Activated CD8-positive, alpha-beta memory T cell treated with anti-CD3 and anti-CD28 coated beads for 36 hours (primary cell): ENCODE data around the gene GZMM. TPM values are rescaled to one million over a fixed set of nuclear protein-coding genes. Genes with fewer than 3 reads are reported as not detected.

Experiments
- CTCF ChIA-PET: fragments of 350-600 bp; sonication (Branson Sonifier 250); formaldehyde crosslinking; loops from one replicate; lab custom pipeline; 2021; ENCODE audit warnings: antibody characterized with exemption; lab: Charles Lee
- POLR2A ChIA-PET: fragments of 350-600 bp; sonication (Branson Sonifier 250); formaldehyde crosslinking; loops from one replicate; lab custom pipeline; 2021; ENCODE audit warnings: antibody characterized with exemption; lab: Charles Lee
- total RNA-seq, 2 experiments: library from RNA; stranded (reverse); gene quantifications; one replicate each; pipeline ENCODE4 v1.2.3, GENCODE V29; 2021

The GZMM gene
- total RNA-seq, 2 experiments from 2014 or later: 45.0 to 46.8 TPM

DNA sequence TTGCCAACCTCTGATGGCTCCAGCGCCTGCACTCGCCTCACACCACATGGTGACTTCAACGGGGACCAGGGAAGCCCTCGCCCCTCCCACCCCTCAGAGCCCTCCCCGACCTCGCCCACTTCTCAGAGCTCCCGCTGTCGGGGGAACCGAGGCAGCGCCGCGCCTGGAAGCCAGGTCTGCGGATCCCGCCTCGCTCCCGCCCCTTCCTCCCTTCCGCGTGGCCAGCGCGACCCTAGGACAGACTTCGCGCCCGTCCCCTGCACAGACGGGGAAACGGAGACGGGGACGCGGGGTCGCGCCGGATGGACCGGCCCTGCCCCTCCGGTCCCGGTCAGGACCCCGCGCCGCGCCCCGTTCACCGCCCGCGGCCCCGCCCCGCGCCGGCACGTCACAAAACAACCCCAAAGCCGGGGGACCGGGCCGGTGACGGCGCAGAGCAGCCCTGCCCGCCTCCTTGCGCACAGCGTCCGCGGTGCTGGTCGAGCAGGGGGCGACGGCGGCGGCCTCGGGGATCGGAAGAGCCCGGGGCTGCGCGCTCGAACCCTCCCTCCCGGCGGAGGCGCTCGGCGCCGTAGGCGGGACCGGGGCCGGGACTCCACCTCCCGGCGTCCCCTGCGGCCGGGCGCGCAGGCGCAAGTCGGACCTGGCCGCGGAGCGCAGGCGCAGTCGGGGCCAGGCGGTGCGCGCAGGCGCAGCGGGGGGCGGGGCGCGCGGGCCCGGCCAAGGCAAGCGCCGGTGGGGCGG lies 12.7 kb upstream of the GZMM start:
- ChIA-PET CTCF (interaction anchor here (0.8 to 4.5 kb wide), 8 partner anchors 10 to 56 kb away, joined by 3 to 25 read pairs (median 6); partner anchors contain the start of gene TPGS1), POLR2A (interaction anchor here (0.6 to 2.6 kb wide), 10 partner anchors 11 to 80 kb away, joined by 3 to 17 read pairs (median 4); partner anchors contain the start of genes BSG and GZMM)

DNA sequence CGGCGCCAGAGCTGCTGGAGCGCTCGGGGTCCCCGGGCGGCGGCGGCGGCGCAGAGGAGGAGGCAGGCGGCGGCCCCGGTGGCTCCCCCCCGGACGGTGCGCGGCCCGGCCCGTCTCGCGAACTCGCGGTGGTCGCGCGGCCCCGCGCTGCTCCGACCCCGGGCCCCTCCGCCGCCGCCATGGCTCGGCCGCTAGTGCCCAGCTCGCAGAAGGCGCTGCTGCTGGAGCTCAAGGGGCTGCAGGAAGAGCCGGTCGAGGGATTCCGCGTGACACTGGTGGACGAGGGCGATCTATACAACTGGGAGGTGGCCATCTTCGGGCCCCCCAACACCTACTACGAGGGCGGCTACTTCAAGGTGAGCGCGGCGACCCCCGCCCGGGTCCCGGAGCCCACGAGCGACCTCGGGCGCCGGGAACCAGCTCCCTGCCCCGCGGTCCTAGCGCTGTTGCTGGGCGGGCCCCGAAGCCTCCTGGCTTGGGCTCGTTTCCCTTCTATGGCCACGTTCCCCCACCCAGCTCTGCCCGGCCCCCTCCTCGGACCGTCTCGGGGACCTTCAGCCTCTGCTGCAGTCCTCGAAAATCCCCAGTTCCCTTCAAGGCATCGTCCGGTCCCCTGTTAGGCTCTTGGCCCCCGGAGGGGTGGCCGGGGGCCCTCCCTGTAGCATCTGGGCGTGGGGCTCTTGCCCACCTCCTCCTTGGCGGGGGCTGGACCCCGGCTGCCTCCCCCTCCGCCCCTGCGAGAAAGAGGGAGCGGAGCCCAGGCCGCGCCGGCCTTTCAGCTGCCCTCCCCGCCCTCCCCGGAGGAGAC lies 11.9 kb upstream of the GZMM start, which contains the start of gene CDC34:
TSS of gene CDC34 (plus strand) at position 8 of the 808 bp plus-strand sequence. CDS start at position 180, 172 bp downstream.
- CTCF ChIA-PET: interaction anchor here (0.8 to 2.3 kb wide), 10 partner anchors 10 to 131 kb away, joined by 3 to 9 read pairs (median 4); partner anchors contain the start of gene RNF126
- POLR2A ChIA-PET: interaction anchor here (0.6 to 2.6 kb wide), 11 partner anchors 11 to 122 kb away, joined by 3 to 13 read pairs (median 4); partner anchors contain the start of genes BSG and GZMM

DNA sequence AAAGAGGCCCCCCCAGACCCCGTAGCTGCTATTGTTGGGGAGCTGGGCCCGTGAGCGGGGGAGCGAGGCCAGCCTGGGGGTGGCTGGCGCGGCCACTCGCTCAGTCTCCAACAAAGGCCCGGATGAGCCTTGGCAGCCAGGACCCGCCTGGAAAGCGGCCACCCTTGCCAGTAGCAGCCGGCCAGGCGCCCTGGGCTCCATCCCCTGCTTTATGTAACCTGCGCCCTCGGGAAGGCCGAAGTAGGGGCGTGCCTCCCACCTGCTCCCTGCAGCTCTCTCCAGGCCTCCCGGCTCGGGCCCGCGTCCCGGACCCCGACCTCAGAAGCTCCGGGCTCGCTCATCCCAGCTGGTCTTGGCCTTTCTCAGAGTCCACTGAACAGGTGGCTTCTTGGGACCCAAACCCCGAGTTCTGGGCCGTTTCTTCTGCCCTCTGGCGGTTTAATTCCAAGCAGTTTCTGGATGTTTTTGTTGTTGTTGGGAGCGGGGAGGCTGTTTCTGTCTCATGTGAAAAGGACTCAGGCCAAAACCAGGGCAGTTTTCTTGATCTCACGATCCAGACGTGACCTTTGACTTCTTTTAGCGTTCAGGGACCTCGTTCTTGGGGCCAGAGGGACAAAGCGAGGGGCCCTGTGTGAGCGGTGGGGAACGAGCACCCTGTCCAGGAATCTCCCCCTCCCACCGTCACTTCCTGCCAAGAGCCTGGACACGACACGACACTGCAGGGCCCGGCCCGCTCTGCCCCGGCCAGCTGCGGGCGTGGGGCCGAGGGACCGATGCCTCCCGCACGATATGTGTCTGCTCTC lies 11.1 kb upstream of the GZMM start:
- POLR2A ChIA-PET: interaction anchor here (0.5 to 2.6 kb wide), 7 partner anchors 10 to 123 kb away, joined by 4 to 13 read pairs (median 5); partner anchors contain the start of gene BSG
- CTCF ChIA-PET: interaction anchor here (0.9 to 2.3 kb wide), 10 partner anchors 9 to 130 kb away, joined by 3 to 9 read pairs (median 4); partner anchors contain the start of gene RNF126

- ChIA-PET CTCF (interaction anchor here (0.6 to 1.3 kb wide), 4 partner anchors 9 to 44 kb away, joined by 3 to 9 read pairs (median 4); no protein-coding TSS in a partner anchor), POLR2A (interaction anchor here (2.6 kb wide), 1 partner anchor 22 kb away, joined by 13 read pairs; no protein-coding TSS in a partner anchor)
Observed at GRCh38 chr19:533364-534058, 10.3 kb upstream of the GZMM start.

DNA sequence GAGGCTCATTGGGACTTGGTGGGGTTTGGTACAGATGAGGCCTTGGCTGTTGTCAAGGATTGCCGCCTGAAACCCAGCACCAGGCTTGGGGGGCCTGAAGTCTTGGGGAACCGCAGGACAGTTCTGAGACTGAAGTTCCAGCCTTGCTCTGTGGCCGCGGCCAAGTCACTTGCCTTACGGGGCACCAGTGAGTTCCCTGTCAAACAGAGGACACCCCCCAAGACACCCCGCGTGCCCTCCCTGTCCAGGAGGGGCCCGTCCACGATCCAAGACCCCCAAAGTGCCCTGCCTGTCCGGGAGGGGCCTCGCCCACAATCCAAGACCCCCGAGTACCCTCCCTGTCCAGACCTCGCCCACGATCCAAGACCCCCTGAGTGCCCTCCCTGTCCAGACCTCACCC lies 9.8 kb upstream of the GZMM start:
- CTCF ChIA-PET: interaction anchor here (0.6 kb wide), 1 partner anchor 26 kb away, joined by 4 read pairs; no protein-coding TSS in a partner anchor
- POLR2A ChIA-PET: no interaction called here

DNA sequence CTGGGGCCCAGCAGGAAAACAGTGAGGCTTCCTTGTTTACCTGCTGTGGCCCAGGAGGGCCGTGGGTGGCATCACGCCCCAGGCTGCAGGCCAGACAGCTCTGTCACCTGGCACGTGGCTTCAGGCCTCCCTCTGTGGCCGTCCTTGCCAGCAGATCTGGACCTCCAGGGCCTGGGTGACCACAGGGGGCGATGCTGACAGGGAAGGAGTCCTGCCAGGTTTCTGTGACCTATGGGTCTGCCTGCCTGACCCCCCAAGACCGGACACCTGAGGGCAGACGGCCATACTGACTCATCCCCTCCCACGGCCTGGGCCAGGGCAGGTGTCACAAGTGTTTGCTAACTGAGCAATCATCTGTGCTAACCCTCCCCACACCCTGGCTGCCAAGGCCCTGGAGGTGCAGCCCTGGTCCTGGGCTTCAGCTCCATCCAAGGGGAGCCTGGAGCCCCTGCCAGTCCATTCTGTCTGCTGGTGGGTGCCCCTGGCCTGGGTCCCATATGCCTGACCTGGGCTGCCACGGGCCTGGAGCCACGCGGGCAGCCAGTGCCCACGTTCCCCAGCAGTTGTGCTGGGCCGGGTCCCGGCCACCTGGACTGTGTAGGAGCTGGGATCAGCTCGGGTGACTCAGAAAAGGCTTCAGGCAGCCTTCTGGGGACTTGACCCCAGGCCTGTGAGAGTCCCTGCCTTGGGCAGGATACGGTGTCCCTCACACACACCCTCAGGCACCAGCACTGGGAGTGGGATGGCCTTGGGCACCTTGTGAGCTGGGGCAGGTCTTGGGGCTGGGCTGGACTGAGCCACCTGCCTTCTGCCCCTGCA lies 8.6 kb upstream of the GZMM start:
- ChIA-PET CTCF (interaction anchor here (1.0 kb wide), 1 partner anchor 49 kb away, joined by 3 read pairs; no protein-coding TSS in a partner anchor), POLR2A (interaction anchor here (0.5 kb wide), 1 partner anchor 39 kb away, joined by 5 read pairs; no protein-coding TSS in a partner anchor)

DNA sequence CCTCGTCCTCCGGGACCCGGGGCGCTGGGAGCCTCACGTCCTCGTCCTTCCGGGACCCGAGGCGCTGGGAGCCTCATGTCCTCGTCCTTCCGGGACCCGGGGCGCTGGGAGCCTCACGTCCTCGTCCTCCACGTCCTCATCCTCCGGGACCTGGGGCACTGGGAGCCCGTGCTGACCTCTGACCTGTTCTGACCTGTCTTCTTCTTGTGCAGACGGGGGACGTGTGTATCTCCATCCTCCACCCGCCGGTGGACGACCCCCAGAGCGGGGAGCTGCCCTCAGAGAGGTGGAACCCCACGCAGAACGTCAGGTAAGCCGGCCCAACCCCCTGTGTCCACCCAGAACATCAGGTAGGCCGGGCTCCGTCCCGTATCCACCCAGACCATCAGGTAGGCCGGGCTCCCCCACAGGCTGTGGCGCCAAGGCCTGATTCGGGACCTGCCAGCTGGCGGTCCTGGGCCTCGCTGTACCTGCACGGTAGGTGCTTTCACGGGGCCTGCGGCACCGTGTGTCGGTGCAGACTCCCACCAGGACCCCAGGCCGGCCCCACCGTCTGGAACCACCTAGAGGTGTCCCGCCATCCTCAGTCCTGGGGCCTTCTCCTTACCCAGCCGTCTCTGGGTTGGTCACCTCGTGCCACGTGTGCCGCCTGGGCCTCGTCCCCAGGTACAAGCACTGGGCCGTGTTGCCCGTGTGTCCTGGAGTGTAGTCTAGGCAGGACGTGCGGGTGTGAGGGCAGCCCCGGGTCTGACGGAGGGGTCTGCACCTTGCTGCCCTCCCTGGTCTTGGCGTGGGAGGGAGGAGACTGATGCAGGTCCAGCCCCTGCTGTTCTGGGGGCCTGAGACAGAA lies 7.6 kb upstream of the GZMM start:
- ChIA-PET CTCF (interaction anchor here (0.6 kb wide), 1 partner anchor 70 kb away, joined by 3 read pairs; no protein-coding TSS in a partner anchor), POLR2A (no interaction called here)

DNA sequence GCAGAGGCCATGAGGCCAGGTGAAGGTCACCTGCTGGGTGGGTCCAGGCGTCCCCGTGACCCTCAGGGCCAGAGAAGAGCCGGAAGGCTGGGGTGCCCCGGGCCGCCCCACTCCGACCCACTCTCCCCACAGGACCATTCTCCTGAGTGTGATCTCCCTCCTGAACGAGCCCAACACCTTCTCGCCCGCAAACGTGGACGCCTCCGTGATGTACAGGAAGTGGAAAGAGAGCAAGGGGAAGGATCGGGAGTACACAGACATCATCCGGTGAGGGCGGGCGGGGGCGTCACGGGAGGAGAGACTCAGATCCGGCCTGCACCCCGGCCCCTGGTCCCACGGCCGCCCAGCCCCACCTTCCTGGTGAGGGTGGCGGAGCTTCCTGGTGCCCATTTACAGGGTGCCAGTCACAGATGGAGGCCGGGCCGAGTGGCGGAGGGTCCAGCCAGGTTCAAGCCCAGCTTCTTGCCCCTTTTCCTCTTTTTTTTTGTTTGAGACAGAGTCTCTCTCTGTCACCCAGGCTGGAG lies 6.9 kb upstream of the GZMM start:
- ChIA-PET CTCF (interaction anchor here (0.6 kb wide), 1 partner anchor 69 kb away, joined by 3 read pairs; no protein-coding TSS in a partner anchor), POLR2A (no interaction called here)

DNA sequence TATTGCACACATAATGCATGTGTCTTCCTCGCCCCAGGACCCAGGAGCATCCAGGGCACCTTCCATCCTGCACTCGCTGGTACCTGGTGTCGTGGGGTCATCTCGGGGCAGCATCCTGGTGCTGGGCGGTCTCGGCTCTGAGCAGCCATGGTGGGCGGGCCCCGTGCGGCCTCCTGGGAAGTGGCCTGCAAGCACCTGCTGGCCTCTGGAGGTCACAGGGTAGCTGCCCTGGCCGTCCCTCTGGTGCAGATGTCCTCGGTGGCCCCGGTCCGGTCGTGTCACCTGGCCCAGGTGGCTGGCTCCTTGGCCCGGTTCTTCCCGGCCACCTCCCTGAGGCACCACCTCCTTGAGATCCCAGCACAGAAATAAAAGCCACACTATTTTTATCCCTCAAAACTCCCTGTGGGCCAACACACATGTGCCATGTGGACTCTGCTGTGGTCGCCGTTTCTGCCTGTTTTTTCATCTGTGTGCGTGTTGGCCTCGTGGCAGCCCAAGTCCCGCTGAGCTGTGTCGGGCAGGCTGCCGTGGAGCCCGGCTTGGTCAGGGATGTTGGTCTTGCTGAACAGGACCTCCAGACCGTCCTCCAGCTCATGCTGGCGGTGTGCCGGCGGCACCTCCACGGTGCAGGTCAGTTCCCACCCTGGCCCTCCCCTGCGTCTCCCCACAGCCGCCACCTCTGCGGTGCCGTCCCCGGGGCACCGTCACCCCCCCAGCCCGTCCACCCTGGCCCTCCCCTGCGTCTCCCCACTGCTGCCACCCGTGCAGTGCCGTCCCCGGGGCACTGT lies 5.0 kb upstream of the GZMM start:
- CTCF ChIA-PET: no interaction called here
- POLR2A ChIA-PET: no interaction called here

GRCh38 chr19:539429-540030 lies 4.3 kb upstream of the GZMM start:
- CTCF ChIA-PET: no interaction called here

DNA sequence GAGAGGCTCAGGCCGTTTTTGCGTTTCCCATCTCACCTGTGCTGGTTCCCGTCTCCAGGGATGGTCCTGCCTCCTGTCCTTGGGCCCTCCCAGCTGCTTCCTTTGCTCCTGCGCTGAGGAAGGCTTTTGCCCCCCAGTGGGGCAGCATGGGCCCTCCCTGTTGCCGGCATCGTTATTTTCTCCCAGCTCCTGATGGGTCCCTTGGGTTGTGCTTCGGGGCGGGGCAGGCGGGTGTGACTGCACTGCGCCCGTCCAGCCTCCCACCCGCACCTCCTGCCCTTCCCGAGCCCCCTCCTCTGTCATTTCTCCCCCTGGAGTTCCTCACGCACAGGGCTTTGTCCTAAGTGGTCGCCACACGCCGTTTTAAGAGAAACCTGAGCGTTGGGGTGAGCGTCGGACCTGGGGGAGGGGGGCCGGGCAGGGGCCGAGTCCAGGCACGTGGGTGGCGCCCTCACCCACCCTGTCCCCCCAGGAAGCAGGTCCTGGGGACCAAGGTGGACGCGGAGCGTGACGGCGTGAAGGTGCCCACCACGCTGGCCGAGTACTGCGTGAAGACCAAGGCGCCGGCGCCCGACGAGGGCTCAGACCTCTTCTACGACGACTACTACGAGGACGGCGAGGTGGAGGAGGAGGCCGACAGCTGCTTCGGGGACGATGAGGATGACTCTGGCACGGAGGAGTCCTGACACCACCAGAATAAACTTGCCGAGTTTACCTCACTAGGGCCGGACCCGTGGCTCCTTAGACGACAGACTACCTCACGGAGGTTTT lies 2.8 kb upstream of the GZMM start:
- ChIA-PET CTCF (interaction anchor here (1.6 to 1.8 kb wide), 2 partner anchors 8 to 9 kb away, joined by 4 to 9 read pairs; partner anchors contain the start of gene CDC34), POLR2A (no interaction called here)

More at GRCh38 chr19:539429-540030, 4.3 kb upstream of the GZMM start:
- POLR2A ChIA-PET: no interaction called here

- CTCF ChIA-PET: interaction anchor here (1.6 to 1.8 kb wide), 2 partner anchors 8 to 10 kb away, joined by 4 to 9 read pairs; partner anchors contain the start of gene CDC34
- POLR2A ChIA-PET: interaction anchor here (0.6 kb wide), 1 partner anchor 108 kb away, joined by 14 read pairs; no protein-coding TSS in a partner anchor
Observed at GRCh38 chr19:541699-542098, 2.2 kb upstream of the GZMM start.

GRCh38 chr19:542173-542866 lies 1.5 kb upstream of the GZMM start:
- CTCF ChIA-PET: interaction anchor here (0.9 to 1.8 kb wide), 3 partner anchors 9 to 32 kb away, joined by 4 to 9 read pairs (median 6); partner anchors contain the start of gene CDC34
- POLR2A ChIA-PET: interaction anchor here (0.6 to 0.8 kb wide), 3 partner anchors 10 to 108 kb away, joined by 3 to 14 read pairs (median 4); partner anchors contain the start of gene CDC34
